Uterus (tissue), 4 donors: ENCODE measurements around the gene NPEPL1. TPM values are rescaled to one million over a fixed set of nuclear protein-coding genes. Genes with fewer than 3 reads are reported as not detected.
A peak's percentile ranks its signal among the peaks of the same experiment; 100 is the strongest.
"Not testable (repeated sequence)": the region's sequence is repeated elsewhere in the genome, so short reads cannot be mapped to it uniquely, and the experiment has no call there.

Experiments
- DNase-seq, 2 donors: peaks; one replicate each; pipeline ENCODE4 v3.0.0-alpha.2; 2019 to 2020
- H3K27ac ChIP-seq, 2 donors: fragments of 200-600 bp; sonication (generic); 1 replicate in 1 of 2; 2 replicates in 1 of 2; pipeline ENCODE4 v1.5.1; 2016 to 2018
- H3K27me3 ChIP-seq, 2 donors: fragments of 200-600 bp; sonication (generic); one replicate each; pipeline ENCODE4 v1.5.1; 2018 to 2019; ENCODE audit warnings: control low read depth in 1 of 2
- H3K36me3 ChIP-seq, 2 donors: fragments of 200-600 bp; sonication (generic); one replicate each; pipeline ENCODE4 v1.5.1; 2019; ENCODE audit warnings: control low read depth in 1 of 2
- H3K4me1 ChIP-seq, 2 donors: fragments of 200-600 bp; sonication (generic); one replicate each; pipeline ENCODE4 v1.5.1; 2018 to 2019; ENCODE audit warnings: control low read depth in 1 of 2
- H3K4me3 ChIP-seq, 2 donors: fragments of 200-600 bp; sonication (generic); 1 replicate in 1 of 2; 2 replicates in 1 of 2; pipeline ENCODE4 v1.5.1; 2018 to 2019; ENCODE audit warnings: mild to moderate bottlenecking in 1 of 2
- H3K9me3 ChIP-seq, 2 donors: fragments of 200-600 bp; sonication (generic); one replicate each; pipeline ENCODE4 v1.5.1; 2019; ENCODE audit warnings: control low read depth in 1 of 2
- POLR2A ChIP-seq, 2 donors: fragments of 450-650 bp; IDR thresholded peaks; one replicate each; pipeline ENCODE4 v1.6.1; 2016; ENCODE audit warnings: antibody characterized with exemption in 2 of 2, mild to moderate bottlenecking in 1 of 2, moderate library complexity in 1 of 2
- intact Hi-C: fragments of 100-400 bp; cut with DNase I; formaldehyde crosslinking; loops from one replicate; pipeline ENCODE4 v1.15.1; 2023; ENCODE audit warnings: low total_unique reads
- total RNA-seq, 4 donors: library from RNA; depleted of rRNA in 3 of 4; stranded (reverse); fragments of >200 nt in 3 of 4; gene quantifications; one replicate each; pipeline versions ENCODE4 v1.1.0 to v1.2.4, GENCODE V29; 2014 to 2023
- TF ChIP-seq, protein P1 (sequence below), 4 experiments: fragments of 200-600 bp in 2 of 4; fragments of 450-650 bp in 2 of 4; sonication (generic) in 2 of 4; IDR thresholded peaks; one replicate each; pipeline ENCODE4 v1.5.1; 2016 to 2019; ENCODE audit warnings: antibody characterized with exemption in 4 of 4, mild to moderate bottlenecking in 2 of 4, moderate library complexity in 1 of 4
- donor health status: DM: yes; HTN: yes; CAD: no.

The NPEPL1 gene, protein sequence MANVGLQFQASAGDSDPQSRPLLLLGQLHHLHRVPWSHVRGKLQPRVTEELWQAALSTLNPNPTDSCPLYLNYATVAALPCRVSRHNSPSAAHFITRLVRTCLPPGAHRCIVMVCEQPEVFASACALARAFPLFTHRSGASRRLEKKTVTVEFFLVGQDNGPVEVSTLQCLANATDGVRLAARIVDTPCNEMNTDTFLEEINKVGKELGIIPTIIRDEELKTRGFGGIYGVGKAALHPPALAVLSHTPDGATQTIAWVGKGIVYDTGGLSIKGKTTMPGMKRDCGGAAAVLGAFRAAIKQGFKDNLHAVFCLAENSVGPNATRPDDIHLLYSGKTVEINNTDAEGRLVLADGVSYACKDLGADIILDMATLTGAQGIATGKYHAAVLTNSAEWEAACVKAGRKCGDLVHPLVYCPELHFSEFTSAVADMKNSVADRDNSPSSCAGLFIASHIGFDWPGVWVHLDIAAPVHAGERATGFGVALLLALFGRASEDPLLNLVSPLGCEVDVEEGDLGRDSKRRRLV
- total RNA-seq: 10 to 100 TPM; 14.1 to 35.2 (median 24.7) TPM

DNA sequence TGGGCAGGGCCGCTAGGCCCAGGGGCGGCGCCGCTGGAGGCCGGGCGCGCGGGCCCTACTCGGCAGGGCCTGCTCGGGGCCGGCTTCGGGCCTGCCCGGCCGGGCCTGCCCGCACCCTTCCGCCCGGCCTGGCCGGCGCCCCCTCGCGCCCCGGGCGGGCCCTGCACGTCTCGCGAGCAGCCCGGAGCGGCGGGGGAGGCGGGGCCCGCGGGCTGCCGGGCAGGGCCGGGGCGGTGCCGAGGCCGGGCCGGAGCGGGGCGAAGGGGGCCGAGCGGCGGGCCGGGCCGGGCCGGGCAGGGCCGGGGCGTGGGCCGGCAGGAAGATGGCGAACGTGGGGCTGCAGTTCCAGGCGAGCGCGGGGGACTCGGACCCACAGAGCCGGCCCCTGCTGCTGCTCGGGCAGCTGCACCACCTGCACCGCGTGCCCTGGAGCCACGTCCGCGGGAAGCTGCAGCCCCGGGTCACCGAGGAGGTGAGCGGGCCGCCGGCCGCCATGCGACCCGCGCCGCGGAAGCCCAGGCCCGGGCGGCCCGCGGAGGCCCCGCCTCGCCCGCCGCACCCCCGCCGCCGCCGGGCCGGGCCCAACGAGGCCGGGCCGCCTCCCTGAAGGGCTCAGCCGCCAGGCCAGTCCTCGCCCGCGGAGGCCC is at the start of gene NPEPL1:
Gene NPEPL1 (plus strand): TSS at position 222 of the 647 bp plus-strand sequence. CDS start 101 bp downstream, at position 323.
- H3K27me3 ChIP-seq: no peaks in the 10 kb centered on the region
- intact Hi-C loops: no loop called here
- peak within 1 kb of the TSS; percentile 91 to 94 for H3K27ac ChIP-seq
- H3K4me1 ChIP-seq: peaks cover 0 to 11% of the 10 kb centered on the region in 2 donors
- no peaks in the 10 kb centered on the region for H3K36me3 ChIP-seq
- peak within 1 kb of the TSS; percentile 32 to 58 for H3K4me3 ChIP-seq
- TF ChIP-seq, protein P1, sequence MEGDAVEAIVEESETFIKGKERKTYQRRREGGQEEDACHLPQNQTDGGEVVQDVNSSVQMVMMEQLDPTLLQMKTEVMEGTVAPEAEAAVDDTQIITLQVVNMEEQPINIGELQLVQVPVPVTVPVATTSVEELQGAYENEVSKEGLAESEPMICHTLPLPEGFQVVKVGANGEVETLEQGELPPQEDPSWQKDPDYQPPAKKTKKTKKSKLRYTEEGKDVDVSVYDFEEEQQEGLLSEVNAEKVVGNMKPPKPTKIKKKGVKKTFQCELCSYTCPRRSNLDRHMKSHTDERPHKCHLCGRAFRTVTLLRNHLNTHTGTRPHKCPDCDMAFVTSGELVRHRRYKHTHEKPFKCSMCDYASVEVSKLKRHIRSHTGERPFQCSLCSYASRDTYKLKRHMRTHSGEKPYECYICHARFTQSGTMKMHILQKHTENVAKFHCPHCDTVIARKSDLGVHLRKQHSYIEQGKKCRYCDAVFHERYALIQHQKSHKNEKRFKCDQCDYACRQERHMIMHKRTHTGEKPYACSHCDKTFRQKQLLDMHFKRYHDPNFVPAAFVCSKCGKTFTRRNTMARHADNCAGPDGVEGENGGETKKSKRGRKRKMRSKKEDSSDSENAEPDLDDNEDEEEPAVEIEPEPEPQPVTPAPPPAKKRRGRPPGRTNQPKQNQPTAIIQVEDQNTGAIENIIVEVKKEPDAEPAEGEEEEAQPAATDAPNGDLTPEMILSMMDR (IDR thresholded peaks at IDR 0.05): peak in 3 of 4 experiments; percentile 20 to 75 (median 68)
- TF ChIP-seq POLR2A (IDR thresholded peaks at IDR 0.05): no peak
- peak; percentile 49 to 60 for DNase-seq
- H3K9me3 ChIP-seq: no peaks in the 10 kb centered on the region

DNA sequence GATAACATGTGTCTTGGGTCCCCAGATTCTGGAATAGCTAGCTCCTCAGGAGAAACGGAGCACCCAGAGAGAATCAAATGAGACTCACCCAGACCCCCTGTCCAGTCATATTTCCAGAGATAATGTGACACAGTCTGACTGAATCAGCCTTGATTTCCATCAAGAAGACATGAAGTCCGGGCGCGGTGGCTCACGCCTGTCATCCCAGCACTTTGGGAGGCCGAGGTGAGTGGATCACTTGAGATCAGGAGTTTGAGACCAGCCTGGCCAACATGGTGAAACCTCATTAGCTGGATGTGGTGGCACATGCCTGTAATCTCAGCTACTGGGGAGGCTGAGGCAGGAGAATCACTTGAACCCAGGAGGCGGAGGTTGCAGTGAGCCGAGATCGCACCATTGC is 49.7 kb upstream of the NPEPL1 start:
- H3K27me3 ChIP-seq, H3K4me1 ChIP-seq, H3K27ac ChIP-seq, H3K9me3 ChIP-seq, DNase-seq, intact Hi-C loops, H3K4me3 ChIP-seq, H3K36me3 ChIP-seq: not testable (repeated sequence)

DNA sequence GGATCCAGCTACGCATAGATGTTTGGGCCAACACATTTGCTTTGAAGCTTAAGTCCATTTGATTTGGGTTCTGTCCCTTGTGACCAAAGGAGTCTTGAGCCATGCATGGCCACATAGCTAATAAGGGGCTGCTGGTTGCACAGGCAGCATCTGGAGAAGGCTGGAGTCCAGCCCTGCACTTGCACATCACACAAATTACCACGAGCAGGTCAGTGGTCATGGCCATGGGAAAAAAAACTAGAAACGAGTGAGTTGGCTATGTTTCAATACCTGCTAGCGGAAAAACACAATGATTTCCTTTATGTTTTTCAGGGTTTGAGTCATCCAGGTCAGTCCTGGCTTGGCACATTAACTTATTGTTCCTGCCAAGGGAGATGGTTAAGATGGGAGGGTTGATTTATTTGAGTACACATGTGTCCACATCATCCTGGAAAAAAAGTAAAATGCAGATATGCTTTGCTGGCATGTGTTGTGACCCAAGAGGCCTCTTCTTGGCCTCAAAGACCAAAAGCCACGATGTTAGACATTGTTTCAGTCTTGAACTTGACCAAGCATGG is 47.1 kb upstream of the NPEPL1 start:
- H3K27ac ChIP-seq: peak overlapping the region in 1 of 2 donors; percentile 37
- TF ChIP-seq, protein P1 (IDR thresholded peaks at IDR 0.05): no peak
- no peak for TF ChIP-seq POLR2A (IDR thresholded peaks at IDR 0.05)
- no peak overlapping the region for H3K4me3 ChIP-seq
- H3K9me3 ChIP-seq: no peaks in the 10 kb centered on the region
- peak in 1 of 2 donors; percentile 55 for DNase-seq
- peaks cover 0 to 13% of the 10 kb centered on the region in 2 donors for H3K4me1 ChIP-seq
- H3K36me3 ChIP-seq: no peaks in the 10 kb centered on the region
- intact Hi-C loops: no loop called here
- no peaks in the 10 kb centered on the region for H3K27me3 ChIP-seq

DNA sequence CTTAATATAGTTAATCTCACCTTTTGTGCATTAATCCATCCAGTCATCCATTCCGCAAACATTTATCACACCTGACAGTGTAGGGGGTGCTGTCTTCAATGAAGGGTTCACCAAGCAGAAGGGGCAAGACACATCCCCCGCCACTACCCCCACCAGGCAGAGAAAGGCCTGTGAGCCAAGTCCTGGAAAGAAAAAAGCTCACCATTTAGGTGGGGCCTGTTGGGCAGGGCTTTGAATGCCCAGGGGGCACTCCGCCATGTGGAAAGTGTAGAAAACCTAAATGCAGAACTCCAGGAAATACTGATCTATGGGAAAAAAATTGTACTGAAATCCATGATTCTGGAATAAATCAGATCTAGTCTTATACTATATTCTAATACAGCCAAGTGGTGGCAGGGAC is 46.3 kb upstream of the NPEPL1 start:
- no peak overlapping the region for H3K27ac ChIP-seq

DNA sequence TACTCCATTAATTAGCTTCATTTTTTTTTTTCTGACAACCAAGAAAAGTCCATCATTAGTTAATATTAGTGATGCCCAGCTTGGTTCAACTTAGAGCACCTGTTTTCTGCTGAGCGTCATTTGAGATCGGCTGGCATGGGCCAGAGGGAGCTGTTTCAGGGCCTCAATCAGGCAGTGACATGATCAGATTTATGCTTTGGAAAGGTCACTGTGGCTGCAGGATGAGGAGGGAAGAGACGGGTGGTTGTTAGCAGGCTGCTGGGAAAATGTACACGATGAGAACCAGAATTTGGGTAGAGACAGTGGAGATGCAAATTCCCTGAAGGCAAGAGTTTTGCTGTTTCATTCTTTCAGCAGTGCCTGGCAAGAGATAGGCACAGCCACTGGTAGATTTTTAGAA is 45.9 kb upstream of the NPEPL1 start:
- Histone ChIP-seq H3K4me1 (peaks cover 0 to 14% of the 10 kb centered on the region in 2 donors), H3K9me3 (no peaks in the 10 kb centered on the region), H3K4me3 (no peak overlapping the region), H3K27me3 (no peaks in the 10 kb centered on the region), H3K27ac (peak overlapping the region in 1 of 2 donors; percentile 79), H3K36me3 (no peaks in the 10 kb centered on the region)
- intact Hi-C loops: no loop called here
- DNase-seq: no peak
- TF ChIP-seq, protein P1 (IDR thresholded peaks at IDR 0.05): no peak
- no peak for TF ChIP-seq POLR2A (IDR thresholded peaks at IDR 0.05)

More for the DNA sequence above, 46.3 kb upstream of the NPEPL1 start:
- Histone ChIP-seq H3K27me3 (no peaks in the 10 kb centered on the region), H3K4me3 (no peak overlapping the region), H3K9me3 (no peaks in the 10 kb centered on the region), H3K4me1 (peaks cover 0 to 14% of the 10 kb centered on the region in 2 donors), H3K36me3 (no peaks in the 10 kb centered on the region)
- TF ChIP-seq POLR2A (IDR thresholded peaks at IDR 0.05): no peak
- TF ChIP-seq, protein P1 (IDR thresholded peaks at IDR 0.05): no peak
- intact Hi-C loops: no loop called here
- DNase-seq: no peak
